Adrenal gland (tissue), 12 donors: Measurements from ENCODE around the gene TOP2B. TPM values are rescaled to one million over a fixed set of nuclear protein-coding genes. Genes with fewer than 3 reads are reported as not detected.

Source experiments
- DNase-seq, 7 donors: peaks; one replicate each; pipeline ENCODE4 v3.0.0-alpha.2; 2019 to 2020
- H3K27ac ChIP-seq, 5 donors: fragments of 200-600 bp; sonication (generic) in 4 of 5; 1 replicate in 3 of 5; 2 replicates in 2 of 5; pipeline versions ENCODE4 v1.5.1 to v1.8.0; 2016 to 2020; ENCODE audit warnings: mild to moderate bottlenecking in 1 of 5
- H3K27me3 ChIP-seq: fragments of 200-600 bp; 2 replicates; pipeline ENCODE4 v1.8.0; 2021
- H3K36me3 ChIP-seq, 2 donors: fragments of 200-600 bp; replicated peaks in 1 of 2; 1 replicate in 1 of 2; 2 replicates in 1 of 2; pipeline versions ENCODE4 v1.5.1 to v1.8.0; 2018 to 2022
- H3K4me1 ChIP-seq, 2 donors: fragments of 200-600 bp; replicated peaks in 1 of 2; 1 replicate in 1 of 2; 2 replicates in 1 of 2; pipeline versions ENCODE4 v1.5.1 to v1.8.0; 2018 to 2021
- H3K4me3 ChIP-seq, 4 donors: fragments of 200-600 bp; sonication (generic) in 3 of 4; one replicate each; pipeline ENCODE4 v1.5.1; 2016 to 2018
- H3K9me3 ChIP-seq, 3 donors: fragments of 200-600 bp; sonication (generic) in 1 of 3; replicated peaks in 1 of 3; 1 replicate in 2 of 3; 2 replicates in 1 of 3; pipeline versions ENCODE4 v1.5.1 to v1.8.0; 2016 to 2021
- CTCF ChIP-seq, 6 experiments: fragments of 450-650 bp in 4 of 6; fragments of 200-600 bp in 2 of 6; sonication (generic) in 1 of 6; IDR thresholded peaks; 1 replicate in 5 of 6; 2 replicates in 1 of 6; pipeline versions ENCODE4 v1.5.1 to v1.8.0; 2016 to 2021; ENCODE audit warnings: antibody characterized with exemption in 6 of 6, mild to moderate bottlenecking in 2 of 6, moderate library complexity in 1 of 6
- POLR2A ChIP-seq, 2 donors: fragments of 450-650 bp; IDR thresholded peaks; one replicate each; pipeline ENCODE4 v1.6.1; 2017; ENCODE audit warnings: antibody characterized with exemption in 2 of 2, mild to moderate bottlenecking in 2 of 2, moderate library complexity in 1 of 2
- WGBS, 4 donors: extraction: QIAGEN DNeasy Blood & Tissue Kit in 2 of 4; methylation state at CpG; one replicate each; pipeline versions ENCODE4 v1.1.5 to v1.1.7; 2013 to 2017; 5-methylcytosine and 5-hydroxymethylcytosine counted together
- intact Hi-C, 2 donors: fragments of 100-400 bp; cut with DNase I; formaldehyde crosslinking; loops; one replicate each; pipeline versions ENCODE4 v1.14.1 to v1.15.0; 2022 to 2023
- polyA plus RNA-seq, 3 donors: library from polyadenylated mRNA; stranded (reverse); fragments of 200-250 nt in 2 of 3; fragments of 350-450 nt in 1 of 3; fragmentation: Illumina TruSeq in 1 of 3; extraction: RNeasy Lipid Tissue Mini Kit (QIAGEN cat#74804) in 1 of 3; gene quantifications; one replicate each; pipeline ENCODE4 v1.2.3, GENCODE V29; 2013 to 2014
- total RNA-seq, 9 donors: library from RNA; depleted of rRNA in 4 of 9; stranded (reverse); fragments of >200 nt in 4 of 9; fragments of 120-200 nt in 1 of 9; fragmentation: NEBNext Ultra II Directional in 1 of 9; extraction: Animal tissue kit (Norgen Biotek cat#: 25700) in 1 of 9; gene quantifications; one replicate each; pipeline versions ENCODE4 v1.1.0 to v1.2.4, GENCODE V29; 2013 to 2023
- donor health status: healthy with polysubstance abuse.
- donor health status: Bipolar disorder and iron deficiency.
- donor health status: DM: yes; HTN: yes; CAD: no.
- donor health status: DM: no; HTN: no; CAD: no.
- donor health status: DM: no; HTN: no; CAD: no.
- donor health status: DM: yes; HTN: yes; CAD: no.

TOP2B gene
- total and polyA plus RNA-seq, 12 donors, result 33.7 to 108 (median 73.5) TPM

GRCh38 chr3:25648107-25648535 is 16.6 kb downstream of the TOP2B start:
- no peaks in the 10 kb centered on the region for H3K27me3 ChIP-seq
- no peaks in the 10 kb centered on the region for H3K36me3 ChIP-seq
- H3K27ac ChIP-seq, result no peak overlapping the region
- intact Hi-C loops, result loop anchor here in 1 of 2 donors (10.0 kb wide), 1 partner anchor 207 kb away; no protein-coding TSS in a partner anchor
- peaks cover 0 to 7% of the 10 kb centered on the region in 2 donors for H3K4me1 ChIP-seq
- TF ChIP-seq CTCF (IDR thresholded peaks at IDR 0.05), result peak; percentile 66 to 92 (median 88)
- no peak for TF ChIP-seq POLR2A (IDR thresholded peaks at IDR 0.05)
- H3K9me3 ChIP-seq, result peaks cover 0 to 21% (median 9%) of the 10 kb centered on the region in 3 donors
- DNase-seq, result peak; percentile 70 to 91 (median 78)
- H3K4me3 ChIP-seq, result no peak overlapping the region
- 44 to 54% (median 50%) methylated on average over 3 of the region's 3 CpGs for WGBS, 4 donors

GRCh38 chr3:25635038-25635437 is 29.7 kb downstream of the TOP2B start:
- Histone ChIP-seq H3K36me3 (peaks cover 0 to 12% of the 10 kb centered on the region in 2 donors), H3K27ac (no peak overlapping the region), H3K4me1 (peaks cover 7 to 32% of the 10 kb centered on the region in 2 donors), H3K27me3 (no peaks in the 10 kb centered on the region), H3K9me3 (no peaks in the 10 kb centered on the region), H3K4me3 (no peak overlapping the region)
- 59 to 78% (median 76%) methylated on average over 3 of the region's 3 CpGs for WGBS, 4 donors
- intact Hi-C loops, result no loop called here
- DNase-seq, result no peak
- no peak for TF ChIP-seq POLR2A (IDR thresholded peaks at IDR 0.05)
- TF ChIP-seq CTCF (IDR thresholded peaks at IDR 0.05), result no peak

- Histone ChIP-seq H3K27me3 (no peaks in the 10 kb centered on the region), H3K27ac (no peak overlapping the region), H3K4me3 (no peak overlapping the region), H3K36me3 (peaks cover 0 to 19% of the 10 kb centered on the region in 2 donors), H3K9me3 (no peaks in the 10 kb centered on the region), H3K4me1 (peaks cover 7 to 32% of the 10 kb centered on the region in 2 donors)
- DNase-seq, result no peak
- intact Hi-C loops, result no loop called here
- 69 to 79% (median 76%) methylated on average over 3 of the region's 3 CpGs for WGBS, 4 donors
- no peak for TF ChIP-seq POLR2A (IDR thresholded peaks at IDR 0.05)
- no peak for TF ChIP-seq CTCF (IDR thresholded peaks at IDR 0.05)
Observed at GRCh38 chr3:25633919-25634318, 30.8 kb downstream of the TOP2B start.

- Histone ChIP-seq H3K9me3 (no peaks in the 10 kb centered on the region), H3K4me1 (peaks cover 7 to 32% of the 10 kb centered on the region in 2 donors), H3K4me3 (no peak overlapping the region), H3K27ac (no peak overlapping the region), H3K27me3 (no peaks in the 10 kb centered on the region), H3K36me3 (peaks cover 0 to 35% of the 10 kb centered on the region in 2 donors)
- intact Hi-C loops, result no loop called here
- WGBS, 4 donors, result 91 to 98% (median 95%) methylated on average over 1 of the region's 1 CpG
- TF ChIP-seq CTCF (IDR thresholded peaks at IDR 0.05) (no peak), POLR2A (IDR thresholded peaks at IDR 0.05) (no peak)
- no peak for DNase-seq
Observed at GRCh38 chr3:25631989-25632388, 32.7 kb downstream of the TOP2B start.
